Lung (tissue), 12 donors: Measurements from ENCODE around the gene GALNT1. TPM values are rescaled to one million over a fixed set of nuclear protein-coding genes. Genes with fewer than 3 reads are reported as not detected.

ENCODE experiments used
- ATAC-seq: fragments of 200-7000 bp; cut with Tn5 transposase; one replicate; pipeline ENCODE4 v1.9.1; 2020; ENCODE audit warnings: moderate number of reproducible peaks; ENCODE audit not compliant: insufficient read depth, low FRiP score
- DNase-seq, 3 donors: peaks; one replicate each; pipeline ENCODE4 v3.0.0-alpha.2; 2013 to 2017
- H3K27ac ChIP-seq, 2 donors: one replicate each; pipeline ENCODE4 v1.5.1; 2013; ENCODE audit warnings: mild to moderate bottlenecking in 2 of 2, moderate library complexity in 2 of 2, control low read depth in 1 of 2, inconsistent platforms in 1 of 2, low read depth in 1 of 2, low read length in 1 of 2
- H3K27me3 ChIP-seq, 3 donors: one replicate each; pipeline ENCODE4 v1.5.1; 2013; ENCODE audit warnings: low read length in 2 of 3; ENCODE audit not compliant: control insufficient read depth in 3 of 3, insufficient read depth in 3 of 3
- H3K36me3 ChIP-seq, 4 donors: one replicate each; pipeline ENCODE4 v1.5.1; 2013; ENCODE audit warnings: low read length in 4 of 4, mild to moderate bottlenecking in 1 of 4, moderate library complexity in 1 of 4; ENCODE audit not compliant: control insufficient read depth in 4 of 4, insufficient read depth in 4 of 4
- H3K4me1 ChIP-seq, 5 donors: one replicate each; pipeline ENCODE4 v1.5.1; 2013; ENCODE audit warnings: low read length in 5 of 5, mild to moderate bottlenecking in 2 of 5, moderate library complexity in 1 of 5; ENCODE audit not compliant: control insufficient read depth in 5 of 5, insufficient read depth in 5 of 5
- H3K4me3 ChIP-seq: one replicate; pipeline ENCODE4 v1.5.1; 2013; ENCODE audit warnings: mild to moderate bottlenecking, control low read depth, moderate library complexity
- H3K9ac ChIP-seq, 2 donors: one replicate each; pipeline ENCODE4 v1.5.1; 2013; ENCODE audit warnings: low read length in 2 of 2, control low read depth in 1 of 2; ENCODE audit not compliant: insufficient read depth in 1 of 2
- H3K9me3 ChIP-seq, 4 donors: one replicate each; pipeline ENCODE4 v1.5.1; 2013; ENCODE audit warnings: low read length in 3 of 4, mild to moderate bottlenecking in 1 of 4, moderate library complexity in 1 of 4; ENCODE audit not compliant: control insufficient read depth in 4 of 4, insufficient read depth in 3 of 4
- WGBS, 2 donors: extraction: QIAGEN DNeasy Blood & Tissue Kit; methylation state at CpG; one replicate each; pipeline ENCODE4 v1.1.7; 2013; 5-methylcytosine and 5-hydroxymethylcytosine counted together
- polyA plus RNA-seq, 2 donors: library from polyadenylated mRNA; stranded (reverse); fragments of 200-250 nt; gene quantifications; one replicate each; pipeline ENCODE4 v1.2.1, GENCODE V29; 2013
- total RNA-seq, 2 donors: library from RNA; depleted of rRNA in 1 of 2; stranded (reverse); fragments of >200 nt in 1 of 2; gene quantifications; one replicate each; pipeline ENCODE4 v1.2.1, GENCODE V29; 2014 to 2021
- TF ChIP-seq, protein P1 (sequence below): IDR thresholded peaks from 2 replicates; pipeline ENCODE4 v1.5.1; 2012; ENCODE audit warnings: mild to moderate bottlenecking; ENCODE audit errors: control extremely low read depth, extremely low read depth
- donor health status: control.
- donor health status: control.
- donor health status: Bipolar disorder and iron deficiency.
- donor health status: healthy.
- donor health status: DM: yes; HTN: yes; CAD: no.

GALNT1 gene
- total and polyA plus RNA-seq, 4 donors = 16.9 to 73.4 (median 46.8) TPM

DNA sequence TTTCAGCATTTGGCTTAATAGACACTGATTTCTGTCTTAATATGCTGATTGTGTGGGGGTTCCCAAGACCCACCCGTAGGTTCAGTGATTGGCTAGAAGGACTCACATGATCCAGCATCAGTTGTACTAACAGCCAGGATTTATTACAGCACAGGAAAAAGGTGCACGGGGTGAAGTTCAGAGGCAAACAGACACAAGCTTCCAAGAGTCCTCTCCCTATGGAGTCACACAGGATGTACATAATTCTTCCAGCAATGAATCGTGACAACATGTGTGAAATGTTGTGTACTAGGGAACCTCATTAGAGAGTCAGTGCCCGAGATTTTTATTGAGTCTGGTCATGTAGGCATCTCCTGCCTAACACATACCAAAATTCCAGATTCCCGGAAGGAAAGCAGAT, 52.8 kb downstream of the GALNT1 start:
- Histone ChIP-seq H3K27ac (peak overlapping the region in 1 of 2 donors; percentile 45), H3K9me3 (peaks cover 0 to 1% (median 0%) of the 10 kb centered on the region in 4 donors), H3K36me3 (peaks cover 0 to 4% (median 2%) of the 10 kb centered on the region in 4 donors), H3K9ac (no peak overlapping the region), H3K4me1 (peaks cover 0 to 3% (median 0%) of the 10 kb centered on the region in 5 donors), H3K4me3 (no peak overlapping the region), H3K27me3 (no peaks in the 10 kb centered on the region)
- TF ChIP-seq, protein P1, sequence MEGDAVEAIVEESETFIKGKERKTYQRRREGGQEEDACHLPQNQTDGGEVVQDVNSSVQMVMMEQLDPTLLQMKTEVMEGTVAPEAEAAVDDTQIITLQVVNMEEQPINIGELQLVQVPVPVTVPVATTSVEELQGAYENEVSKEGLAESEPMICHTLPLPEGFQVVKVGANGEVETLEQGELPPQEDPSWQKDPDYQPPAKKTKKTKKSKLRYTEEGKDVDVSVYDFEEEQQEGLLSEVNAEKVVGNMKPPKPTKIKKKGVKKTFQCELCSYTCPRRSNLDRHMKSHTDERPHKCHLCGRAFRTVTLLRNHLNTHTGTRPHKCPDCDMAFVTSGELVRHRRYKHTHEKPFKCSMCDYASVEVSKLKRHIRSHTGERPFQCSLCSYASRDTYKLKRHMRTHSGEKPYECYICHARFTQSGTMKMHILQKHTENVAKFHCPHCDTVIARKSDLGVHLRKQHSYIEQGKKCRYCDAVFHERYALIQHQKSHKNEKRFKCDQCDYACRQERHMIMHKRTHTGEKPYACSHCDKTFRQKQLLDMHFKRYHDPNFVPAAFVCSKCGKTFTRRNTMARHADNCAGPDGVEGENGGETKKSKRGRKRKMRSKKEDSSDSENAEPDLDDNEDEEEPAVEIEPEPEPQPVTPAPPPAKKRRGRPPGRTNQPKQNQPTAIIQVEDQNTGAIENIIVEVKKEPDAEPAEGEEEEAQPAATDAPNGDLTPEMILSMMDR = no peak
- peak in 1 of 3 donors; percentile 22 for DNase-seq
- no peak for ATAC-seq
- whole genome bisulfite sequencing, 2 donors = 58 to 72% methylated on average over 5 of the region's 5 CpGs

DNA sequence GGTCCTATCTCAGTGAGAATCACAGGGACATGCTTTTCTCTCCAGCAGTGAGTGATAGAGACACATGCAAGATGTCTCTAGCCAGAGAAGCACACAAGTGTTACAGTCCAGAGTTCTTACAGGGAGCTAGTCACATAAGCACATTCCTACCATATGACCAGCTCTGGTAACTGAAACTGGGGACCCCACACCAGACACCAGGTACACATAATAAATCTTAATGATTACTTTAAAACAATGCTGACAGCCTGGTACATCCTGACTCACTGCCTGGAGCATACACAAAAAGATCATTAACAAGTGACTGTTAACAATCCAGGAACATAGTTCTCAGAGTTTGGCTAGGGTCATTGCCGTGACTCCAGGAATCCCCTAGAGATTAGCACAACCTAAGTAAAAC, 53.6 kb downstream of the GALNT1 start:
- Histone ChIP-seq H3K9me3 (peaks cover 0 to 1% (median 0%) of the 10 kb centered on the region in 4 donors), H3K4me1 (peaks cover 0 to 3% (median 0%) of the 10 kb centered on the region in 5 donors), H3K9ac (no peak overlapping the region), H3K27ac (peak overlapping the region in 1 of 2 donors; percentile 56), H3K4me3 (no peak overlapping the region), H3K27me3 (no peaks in the 10 kb centered on the region), H3K36me3 (peaks cover 0 to 4% (median 2%) of the 10 kb centered on the region in 4 donors)
- ATAC-seq (no peak), DNase-seq (peak in 2 of 3 donors; percentile 18 to 43)
- TF ChIP-seq, protein P1 = no peak
- WGBS, 2 donors = 68 to 76% methylated on average over 1 of the region's 1 CpG

DNA sequence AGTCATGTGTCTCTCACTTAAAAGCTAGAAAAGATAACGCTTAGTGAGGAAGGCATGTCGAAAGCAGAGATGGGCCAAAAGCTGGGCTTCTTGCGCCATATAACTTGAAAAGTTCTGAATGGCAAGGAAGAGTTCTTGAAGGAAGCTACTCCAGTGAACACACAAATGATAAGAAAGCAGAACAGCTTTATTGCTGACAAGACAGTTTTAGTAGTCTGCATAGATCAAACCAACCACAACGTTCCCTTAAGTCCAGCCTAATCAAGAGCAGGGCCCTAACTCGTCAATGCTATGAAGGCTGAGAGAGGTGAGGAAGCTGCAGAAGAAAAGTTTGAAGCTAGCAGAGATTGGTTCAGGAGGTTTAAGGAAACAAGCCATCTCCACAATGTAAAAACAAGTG, 55.7 kb downstream of the GALNT1 start:
- Histone ChIP-seq H3K27ac (no peak overlapping the region), H3K9me3 (peaks cover 0 to 1% (median 0%) of the 10 kb centered on the region in 4 donors), H3K36me3 (peaks cover 0 to 4% (median 2%) of the 10 kb centered on the region in 4 donors), H3K9ac (no peak overlapping the region), H3K4me3 (no peak overlapping the region), H3K4me1 (peaks cover 0 to 3% (median 0%) of the 10 kb centered on the region in 5 donors), H3K27me3 (no peaks in the 10 kb centered on the region)
- 90 to 92% methylated on average over 5 of the region's 5 CpGs for WGBS, 2 donors
- ATAC-seq (no peak), DNase-seq (no peak)
- TF ChIP-seq, protein P1 = no peak

DNA sequence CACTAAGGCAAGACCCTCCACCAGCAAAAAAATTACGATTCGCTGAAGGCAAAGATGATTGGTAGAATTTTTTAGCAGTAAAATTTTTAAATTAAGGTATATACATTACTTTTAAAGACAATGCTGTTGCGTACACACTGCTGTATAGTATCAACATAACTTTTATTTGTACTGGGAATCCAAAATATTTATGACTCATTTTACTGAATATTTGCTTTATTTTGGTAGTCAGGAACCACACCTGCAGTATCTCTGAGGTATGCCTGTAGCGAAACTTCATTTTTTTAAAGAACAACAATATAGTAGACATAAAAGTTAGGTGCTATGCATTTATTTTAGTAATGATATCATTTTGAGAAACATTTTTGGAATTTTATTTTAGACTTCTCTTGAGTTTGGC, 57.8 kb downstream of the GALNT1 start:
- Histone ChIP-seq H3K4me3 (no peak overlapping the region), H3K4me1 (peaks cover 0 to 3% (median 0%) of the 10 kb centered on the region in 5 donors), H3K9me3 (peaks cover 0 to 1% (median 0%) of the 10 kb centered on the region in 4 donors), H3K36me3 (peaks cover 0 to 4% (median 2%) of the 10 kb centered on the region in 4 donors), H3K27ac (no peak overlapping the region), H3K27me3 (no peaks in the 10 kb centered on the region), H3K9ac (no peak overlapping the region)
- DNase-seq = no peak
- no peak for ATAC-seq
- WGBS, 2 donors = 98 to 99% methylated on average over 4 of the region's 4 CpGs
- TF ChIP-seq, protein P1 = no peak
